Neuronal stem cell (in vitro differentiated cells): ENCODE measurements around the gene TCN2.

Source experiments
- DNase-seq: peaks from one replicate; pipeline ENCODE4 v3.0.0-alpha.2; 2013; ENCODE audit warnings: low spot score
- H2AFZ ChIP-seq: one replicate; pipeline ENCODE4 v1.6.1; 2013; ENCODE audit warnings: mild to moderate bottlenecking, low read length, inconsistent platforms
- H2AK5ac ChIP-seq: 2 replicates; pipeline ENCODE4 v1.6.1; 2013; ENCODE audit warnings: low read depth, mild to moderate bottlenecking, inconsistent platforms, low read length, moderate library complexity, mixed read lengths
- H2BK120ac ChIP-seq: 2 replicates; pipeline ENCODE4 v1.6.1; 2013; ENCODE audit warnings: low read depth, mild to moderate bottlenecking, inconsistent platforms, low read length, moderate library complexity, mixed read lengths
- H2BK12ac ChIP-seq: one replicate; pipeline ENCODE4 v1.6.1; 2013; ENCODE audit warnings: low read length, inconsistent platforms
- H2BK15ac ChIP-seq: 2 replicates; pipeline ENCODE4 v1.6.1; 2013; ENCODE audit warnings: mild to moderate bottlenecking, low read length, inconsistent platforms, mixed read lengths
- H2BK5ac ChIP-seq: one replicate; pipeline ENCODE4 v1.6.1; 2013; ENCODE audit warnings: inconsistent platforms, mild to moderate bottlenecking, low read length, moderate library complexity
- H3K14ac ChIP-seq: one replicate; pipeline ENCODE4 v1.6.1; 2013; ENCODE audit warnings: low read length, inconsistent platforms
- H3K18ac ChIP-seq: 2 replicates; pipeline ENCODE4 v1.6.1; 2013; ENCODE audit warnings: low read length, inconsistent platforms
- H3K23ac ChIP-seq: 2 replicates; pipeline ENCODE4 v1.6.1; 2013; ENCODE audit warnings: low read depth, mild to moderate bottlenecking, mixed read lengths, low read length, inconsistent platforms; ENCODE audit not compliant: poor library complexity
- H3K27ac ChIP-seq: replicated peaks from 3 replicates; pipeline ENCODE4 v1.5.1; 2013; ENCODE audit warnings: low read length, inconsistent platforms
- H3K27me3 ChIP-seq, 3 experiments: 2 replicates each; pipeline ENCODE4 v1.6.1; 2013; ENCODE audit warnings: low read length in 3 of 3, mild to moderate bottlenecking in 2 of 3, inconsistent platforms in 1 of 3, low read depth in 1 of 3, mixed read lengths in 1 of 3, moderate library complexity in 1 of 3; ENCODE audit not compliant: control insufficient read depth in 3 of 3, insufficient read depth in 3 of 3
- H3K36me3 ChIP-seq, 2 donors: replicated peaks in 1 of 2; 2 replicates each; pipeline ENCODE4 v1.6.1; 2013; ENCODE audit warnings: low read length in 2 of 2; ENCODE audit not compliant: control insufficient read depth in 2 of 2, insufficient read depth in 2 of 2
- H3K4ac ChIP-seq: 2 replicates; pipeline ENCODE4 v1.6.1; 2013; ENCODE audit warnings: inconsistent platforms, mild to moderate bottlenecking, low read length, moderate library complexity
- H3K4me1 ChIP-seq, 2 donors: 1 replicate in 1 of 2; 2 replicates in 1 of 2; pipeline ENCODE4 v1.6.1; 2013; ENCODE audit warnings: low read length in 2 of 2, low read depth in 1 of 2; ENCODE audit not compliant: control insufficient read depth in 2 of 2, insufficient read depth in 1 of 2
- H3K4me2 ChIP-seq: one replicate; pipeline ENCODE4 v1.6.1; 2013; ENCODE audit warnings: mild to moderate bottlenecking, low read length, inconsistent platforms; ENCODE audit not compliant: insufficient read depth, poor library complexity, severe bottlenecking
- H3K4me3 ChIP-seq, 2 donors: 2 replicates each; pipeline ENCODE4 v1.5.1; 2013; ENCODE audit warnings: low read length in 2 of 2, mild to moderate bottlenecking in 2 of 2, inconsistent platforms in 1 of 2, moderate library complexity in 1 of 2
- H3K79me1 ChIP-seq: one replicate; pipeline ENCODE4 v1.6.1; 2013; ENCODE audit warnings: low read depth, mild to moderate bottlenecking, inconsistent platforms, low read length, moderate library complexity
- H3K9ac ChIP-seq: one replicate; pipeline ENCODE4 v1.6.1; 2013; ENCODE audit warnings: mild to moderate bottlenecking, low read depth, low read length, inconsistent platforms; ENCODE audit not compliant: poor library complexity
- H3K9me3 ChIP-seq, 2 donors: replicated peaks in 1 of 2; 2 replicates each; pipeline versions ENCODE3 to v1.6.1; 2013; ENCODE audit warnings: low read length in 2 of 2, mild to moderate bottlenecking in 2 of 2, inconsistent platforms in 1 of 2, low read depth in 1 of 2, mixed read lengths in 1 of 2, moderate library complexity in 1 of 2; ENCODE audit not compliant: control insufficient read depth in 2 of 2, insufficient read depth in 1 of 2
- H4K8ac ChIP-seq: one replicate; pipeline ENCODE4 v1.6.1; 2013; ENCODE audit warnings: low read depth, mild to moderate bottlenecking, inconsistent platforms, low read length, moderate library complexity
- H4K91ac ChIP-seq: one replicate; pipeline ENCODE4 v1.6.1; 2013; ENCODE audit warnings: low read length, low read depth, mild to moderate bottlenecking, inconsistent platforms; ENCODE audit not compliant: poor library complexity
- WGBS, 2 donors: extraction: QIAGEN DNeasy Blood & Tissue Kit; methylation state at CpG; one replicate each; pipeline ENCODE4 v1.1.7; 2013; ENCODE audit warnings: missing lambda C conversion rate in 2 of 2, mixed read lengths in 1 of 2; ENCODE audit not compliant: insufficient read length in 2 of 2, insufficient replicate concordance in 1 of 2; ENCODE audit errors: extremely low coverage in 2 of 2; 5-methylcytosine and 5-hydroxymethylcytosine counted together

The TCN2 gene

DNA sequence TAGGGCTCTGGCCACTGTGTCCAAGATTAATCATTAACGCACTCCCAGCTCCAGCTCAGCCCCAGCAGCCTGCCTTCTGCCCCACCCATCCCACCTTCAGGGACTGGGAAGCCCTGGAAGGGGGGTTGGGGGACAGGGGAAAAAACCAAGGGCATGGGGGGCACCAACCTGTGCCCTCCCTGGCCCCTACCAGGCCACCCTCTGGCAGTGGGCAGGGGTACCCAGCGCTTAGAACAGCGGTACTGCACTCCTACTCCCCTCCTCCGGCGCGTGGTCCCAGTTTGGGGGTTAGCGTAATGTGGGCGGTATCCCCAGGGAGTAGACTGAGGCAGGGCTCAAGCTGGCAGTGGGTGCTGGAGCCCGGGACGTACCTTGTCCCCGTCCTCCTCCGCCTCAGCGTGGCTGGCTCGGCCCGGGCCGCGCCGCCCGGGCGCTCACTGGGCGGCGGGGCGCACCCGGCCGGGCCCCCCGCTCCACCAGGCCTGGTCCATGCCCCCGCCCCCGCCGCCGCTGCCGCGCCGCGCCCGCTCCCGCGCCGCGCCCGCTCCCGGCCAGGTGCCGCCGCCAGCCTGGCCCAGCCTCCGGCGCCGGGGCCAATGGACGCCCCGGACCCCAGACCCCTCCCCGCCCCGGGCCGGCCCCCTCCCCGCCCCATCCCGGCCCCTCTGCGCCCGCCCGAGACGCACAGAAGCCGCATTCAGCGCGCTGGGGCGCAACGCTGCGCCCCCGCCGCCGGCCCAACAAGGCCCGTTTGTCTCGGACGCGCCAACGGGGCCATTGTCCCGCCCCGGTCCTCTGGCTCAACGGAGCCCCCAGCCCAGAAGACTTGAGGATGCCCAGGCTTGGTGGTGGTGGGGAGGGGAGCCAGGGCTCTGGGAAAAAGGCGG lies 32.6 kb upstream of the TCN2 start, which contains the start of gene GAL3ST1:
TSS of gene GAL3ST1 (minus strand) at position 571 of the 887 bp plus-strand sequence. CDS start 17,273 bp downstream, outside the sequence.
- peak; percentile 45 for DNase-seq
- Histone ChIP-seq H2BK12ac (peak within 1 kb of the TSS; percentile 75), H3K27ac (peak within 1 kb of the TSS; percentile 10), H3K18ac (peak within 1 kb of the TSS; percentile 94), H3K36me3 (peaks cover 33 to 39% of the 10 kb centered on the region in 2 donors), H2BK5ac (peak within 1 kb of the TSS; percentile 91), H2AK5ac (peak within 1 kb of the TSS; percentile 95), H3K79me1 (no peaks in the 10 kb centered on the region), H3K9me3 (no peaks in the 10 kb centered on the region), H3K4ac (no peak within 1 kb of the TSS), H3K4me3 (peak within 1 kb of the TSS in 1 of 2 donors; percentile 84), H3K27me3 (peaks cover 0 to 3% (median 0%) of the 10 kb centered on the region in 3 experiments), H3K23ac (no peak within 1 kb of the TSS), H3K4me1 (peaks cover 0 to 12% of the 10 kb centered on the region in 2 donors), H3K4me2 (peak within 1 kb of the TSS; percentile 100), H4K91ac (no peak within 1 kb of the TSS), H2AFZ (no peak within 1 kb of the TSS), H3K9ac (peak within 1 kb of the TSS; percentile 68), H2BK15ac (peak within 1 kb of the TSS; percentile 86), H3K14ac (peak within 1 kb of the TSS; percentile 58), H2BK120ac (no peak within 1 kb of the TSS), H4K8ac (no peak within 1 kb of the TSS)
- no CpG with 5 or more reads among the region's 75 CpGs for WGBS, 2 donors

DNA sequence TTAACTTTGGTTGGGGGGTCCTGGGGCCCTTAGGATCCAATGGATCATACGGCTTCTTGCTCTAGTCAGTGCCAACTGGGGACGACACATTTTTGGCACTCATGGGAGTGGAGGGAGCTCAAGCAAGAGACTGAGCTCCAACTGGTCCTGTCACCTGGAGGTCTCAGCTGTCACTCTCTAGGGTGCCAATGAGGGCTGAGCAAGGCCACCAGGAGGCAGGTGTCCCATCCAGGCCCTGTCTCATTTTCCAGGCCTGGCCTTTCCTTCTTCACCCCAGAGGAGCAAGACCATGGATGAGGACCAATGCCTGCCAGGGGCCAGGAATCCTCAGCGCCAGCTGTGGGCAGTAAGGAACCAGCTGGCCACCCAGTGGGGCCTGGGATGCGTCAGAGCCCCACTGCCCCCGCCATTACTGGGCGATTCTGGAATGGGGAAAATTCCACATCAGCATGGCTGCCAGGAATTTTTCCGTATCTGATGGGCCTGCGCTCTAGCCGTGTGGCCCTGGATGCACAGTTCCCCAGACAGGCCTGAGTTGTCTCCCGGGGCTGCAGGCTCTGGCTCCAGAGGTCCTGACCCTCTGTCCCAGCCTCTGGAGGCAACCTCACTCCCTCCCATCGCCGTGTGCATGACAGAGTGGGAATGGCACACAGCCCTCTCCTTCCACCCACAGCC lies 31.8 kb upstream of the TCN2 start:
- no peaks in the 10 kb centered on the region for H3K9me3 ChIP-seq
- peak overlapping the region; percentile 30 for H2BK15ac ChIP-seq
- no peak overlapping the region for H3K4ac ChIP-seq
- DNase-seq, result no peak
- H3K36me3 ChIP-seq, result peaks cover 40 to 47% of the 10 kb centered on the region in 2 donors
- H4K8ac ChIP-seq, result no peak overlapping the region
- H3K4me1 ChIP-seq, result peaks cover 0 to 12% of the 10 kb centered on the region in 2 donors
- H3K4me2 ChIP-seq, result peak overlapping the region; percentile 100
- peak overlapping the region; percentile 84 for H2AK5ac ChIP-seq
- H3K4me3 ChIP-seq, result peak overlapping the region in 1 of 2 donors; percentile 72
- H3K23ac ChIP-seq, result no peak overlapping the region
- no peak overlapping the region for H2AFZ ChIP-seq
- no peak overlapping the region for H4K91ac ChIP-seq
- H3K79me1 ChIP-seq, result no peaks in the 10 kb centered on the region
- H3K18ac ChIP-seq, result peak overlapping the region; percentile 90
- peaks cover 0 to 3% (median 0%) of the 10 kb centered on the region in 3 experiments for H3K27me3 ChIP-seq
- H2BK5ac ChIP-seq, result peak overlapping the region; percentile 71
- no peak overlapping the region for H3K9ac ChIP-seq
- peak overlapping the region; percentile 30 for H2BK12ac ChIP-seq
- no peak overlapping the region for H3K14ac ChIP-seq
- no CpG with 5 or more reads among the region's 12 CpGs for WGBS, 2 donors
- H2BK120ac ChIP-seq, result no peak overlapping the region
- peak overlapping the region; percentile 10 for H3K27ac ChIP-seq

DNA sequence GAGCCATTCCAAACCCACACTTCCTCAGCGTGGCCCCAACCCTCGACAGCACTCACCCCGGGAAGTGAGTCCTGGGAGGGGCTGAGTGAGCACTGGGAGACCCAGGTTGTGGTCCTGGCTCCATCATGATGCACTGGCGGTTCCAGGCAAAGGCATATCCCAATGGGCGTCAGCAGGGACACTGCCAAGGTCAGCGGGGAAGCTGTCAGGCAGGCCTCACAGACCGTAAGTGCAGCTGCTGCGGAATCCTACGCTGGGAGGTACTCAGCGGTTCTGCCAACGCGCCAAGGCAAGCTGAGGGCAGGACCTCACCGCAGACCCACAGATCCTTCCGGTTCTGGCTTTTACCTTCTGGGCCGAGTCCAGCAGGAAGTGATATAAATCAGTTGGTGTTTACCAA lies 31.1 kb upstream of the TCN2 start:
- peak overlapping the region; percentile 84 for H2AK5ac ChIP-seq
- H3K27me3 ChIP-seq, result peaks cover 0 to 3% (median 0%) of the 10 kb centered on the region in 3 experiments
- no peak for DNase-seq
- peak overlapping the region; percentile 41 for H3K4ac ChIP-seq
- H3K9me3 ChIP-seq, result no peaks in the 10 kb centered on the region
- H3K23ac ChIP-seq, result peak overlapping the region; percentile 59
- no peak overlapping the region for H4K91ac ChIP-seq
- H2BK5ac ChIP-seq, result peak overlapping the region; percentile 71
- peaks cover 0 to 12% of the 10 kb centered on the region in 2 donors for H3K4me1 ChIP-seq
- H3K79me1 ChIP-seq, result peaks cover 2% of the 10 kb centered on the region
- H3K14ac ChIP-seq, result peak overlapping the region; percentile 17
- no CpG with 5 or more reads among the region's 15 CpGs for WGBS, 2 donors
- H3K4me2 ChIP-seq, result no peak overlapping the region
- H2BK12ac ChIP-seq, result no peak overlapping the region
- H3K18ac ChIP-seq, result no peak overlapping the region
- no peak overlapping the region for H2AFZ ChIP-seq
- H3K9ac ChIP-seq, result peak overlapping the region; percentile 56
- no peak overlapping the region for H3K27ac ChIP-seq
- H3K36me3 ChIP-seq, result peaks cover 48 to 55% of the 10 kb centered on the region in 2 donors
- no peak overlapping the region for H2BK120ac ChIP-seq
- H2BK15ac ChIP-seq, result no peak overlapping the region
- H4K8ac ChIP-seq, result no peak overlapping the region
- peak overlapping the region in 1 of 2 donors; percentile 39 for H3K4me3 ChIP-seq

DNA sequence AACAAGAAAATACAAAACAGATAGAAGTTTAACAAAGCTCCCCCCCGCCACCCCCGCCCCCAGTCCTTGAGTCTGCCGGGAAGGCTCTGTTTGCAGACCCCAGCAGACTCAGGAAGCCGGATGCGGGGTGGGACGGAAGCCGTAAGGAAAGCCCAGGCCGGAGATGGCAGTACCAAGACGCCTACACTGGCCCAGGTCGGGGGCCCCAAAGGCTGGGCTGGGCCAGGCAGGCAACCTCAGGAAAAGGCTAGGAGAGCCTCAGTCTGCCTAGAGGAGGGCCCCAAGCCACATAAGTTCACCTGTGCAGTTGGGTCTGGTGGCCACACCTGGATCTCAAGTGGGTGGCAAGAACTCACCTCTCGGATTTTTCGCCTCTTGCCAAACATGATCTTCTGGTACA lies 28.5 kb upstream of the TCN2 start:
- Histone ChIP-seq H2BK12ac (no peak overlapping the region), H2AFZ (no peak overlapping the region), H3K4me1 (peaks cover 8 to 20% of the 10 kb centered on the region in 2 donors), H3K9ac (no peak overlapping the region), H4K8ac (no peak overlapping the region), H2BK120ac (no peak overlapping the region), H2BK5ac (no peak overlapping the region), H3K36me3 (peaks cover 67 to 81% of the 10 kb centered on the region in 2 donors), H3K4me2 (no peak overlapping the region), H3K14ac (no peak overlapping the region), H3K27me3 (no peaks in the 10 kb centered on the region), H3K27ac (no peak overlapping the region), H3K4me3 (no peak overlapping the region), H3K18ac (no peak overlapping the region), H3K9me3 (no peaks in the 10 kb centered on the region), H4K91ac (no peak overlapping the region), H3K4ac (no peak overlapping the region), H3K23ac (no peak overlapping the region), H2AK5ac (no peak overlapping the region), H2BK15ac (no peak overlapping the region), H3K79me1 (peaks cover 3% of the 10 kb centered on the region)
- WGBS, 2 donors, result no CpG with 5 or more reads among the region's 12 CpGs
- DNase-seq, result no peak
